Heart left ventricle (tissue), 13 donors: ENCODE measurements around the gene CYP2D6.
"Not testable (repeated sequence)": the region's sequence is repeated elsewhere in the genome, so short reads cannot be mapped to it uniquely, and the experiment has no call there.

Source experiments
- POLR2A ChIP-seq, 2 donors: fragments of 450-650 bp; IDR thresholded peaks; one replicate each; pipeline ENCODE4 v1.6.1; 2017; ENCODE audit warnings: antibody characterized with exemption in 2 of 2, mild to moderate bottlenecking in 2 of 2, moderate library complexity in 2 of 2
- TF ChIP-seq, protein P1 (sequence below), 12 donors: fragments of 200-600 bp; sonication (generic) in 4 of 12; IDR thresholded peaks; one replicate each; pipeline versions ENCODE4 v1.5.0 to v1.8.0; 2018 to 2022; ENCODE audit warnings: antibody characterized with exemption in 12 of 12, mild to moderate bottlenecking in 5 of 12
- donor health status: ischemic (EF 13 %, LVEDD 7.1; RV severe dilation, severe dysfunction).
- donor health status: DM: no; HTN: yes; CAD: no.
- donor health status: DM: no; HTN: no; CAD: no.
- donor health status: ischemic (EF 25% LVEDD 6.9; RV normal size, moderate dysfunction).
- donor health status: ischemic (EF 25% LVEDD 5.7; RV mildly dilated, moderate dysfunction).
- donor health status: ischemic (EF 35%, LVEDD 5.7; RV mildly dilated, moderate dysfunction).
- donor health status: nonischemic (EF 11% LVEDD 7.7; RV severe dilation, severe dysfunction).
- donor health status: DM: yes; HTN: yes; CAD: no.
- donor health status: PGD.
- donor health status: ischemic (EF 29% LVEDD 5.4; RV normal size, mild dysfunction).
- donor health status: nonischemic (EF 23%, LVEDD 6.1; RV moderate dilation, normal function).

DNA sequence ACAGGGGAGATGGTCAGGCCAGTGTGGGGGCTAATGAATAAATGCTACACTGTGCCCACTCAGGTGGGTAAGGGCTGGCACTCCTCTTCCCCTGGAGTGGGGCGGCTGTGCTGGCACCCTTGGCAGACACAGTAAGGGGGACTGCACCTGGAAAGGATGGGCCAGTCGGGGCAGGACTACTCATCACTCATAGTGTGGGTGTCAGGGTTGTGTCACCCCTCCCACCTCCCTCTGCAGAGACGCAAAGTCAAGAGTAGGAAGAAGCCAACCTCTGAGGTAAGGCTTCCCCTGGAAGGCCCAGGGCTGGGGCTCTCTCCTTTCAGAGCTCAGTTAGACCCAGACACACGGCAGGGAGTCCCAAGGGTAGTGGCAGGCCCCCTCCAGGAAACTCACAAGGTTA is 7.1 kb downstream of the CYP2D6 start:
- TF ChIP-seq, protein P1, sequence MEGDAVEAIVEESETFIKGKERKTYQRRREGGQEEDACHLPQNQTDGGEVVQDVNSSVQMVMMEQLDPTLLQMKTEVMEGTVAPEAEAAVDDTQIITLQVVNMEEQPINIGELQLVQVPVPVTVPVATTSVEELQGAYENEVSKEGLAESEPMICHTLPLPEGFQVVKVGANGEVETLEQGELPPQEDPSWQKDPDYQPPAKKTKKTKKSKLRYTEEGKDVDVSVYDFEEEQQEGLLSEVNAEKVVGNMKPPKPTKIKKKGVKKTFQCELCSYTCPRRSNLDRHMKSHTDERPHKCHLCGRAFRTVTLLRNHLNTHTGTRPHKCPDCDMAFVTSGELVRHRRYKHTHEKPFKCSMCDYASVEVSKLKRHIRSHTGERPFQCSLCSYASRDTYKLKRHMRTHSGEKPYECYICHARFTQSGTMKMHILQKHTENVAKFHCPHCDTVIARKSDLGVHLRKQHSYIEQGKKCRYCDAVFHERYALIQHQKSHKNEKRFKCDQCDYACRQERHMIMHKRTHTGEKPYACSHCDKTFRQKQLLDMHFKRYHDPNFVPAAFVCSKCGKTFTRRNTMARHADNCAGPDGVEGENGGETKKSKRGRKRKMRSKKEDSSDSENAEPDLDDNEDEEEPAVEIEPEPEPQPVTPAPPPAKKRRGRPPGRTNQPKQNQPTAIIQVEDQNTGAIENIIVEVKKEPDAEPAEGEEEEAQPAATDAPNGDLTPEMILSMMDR (IDR thresholded peaks at IDR 0.05) = not testable (repeated sequence)
- TF ChIP-seq POLR2A (IDR thresholded peaks at IDR 0.05) = not testable (repeated sequence)
